Measurements from ENCODE around the gene CPLX3. TPM values are rescaled to one million over a fixed set of nuclear protein-coding genes. Genes with fewer than 3 reads are reported as not detected.
A peak's percentile ranks its signal among the peaks of the same experiment; 100 is the strongest.

CPLX3 gene
- total RNA-seq: not detected

DNA sequence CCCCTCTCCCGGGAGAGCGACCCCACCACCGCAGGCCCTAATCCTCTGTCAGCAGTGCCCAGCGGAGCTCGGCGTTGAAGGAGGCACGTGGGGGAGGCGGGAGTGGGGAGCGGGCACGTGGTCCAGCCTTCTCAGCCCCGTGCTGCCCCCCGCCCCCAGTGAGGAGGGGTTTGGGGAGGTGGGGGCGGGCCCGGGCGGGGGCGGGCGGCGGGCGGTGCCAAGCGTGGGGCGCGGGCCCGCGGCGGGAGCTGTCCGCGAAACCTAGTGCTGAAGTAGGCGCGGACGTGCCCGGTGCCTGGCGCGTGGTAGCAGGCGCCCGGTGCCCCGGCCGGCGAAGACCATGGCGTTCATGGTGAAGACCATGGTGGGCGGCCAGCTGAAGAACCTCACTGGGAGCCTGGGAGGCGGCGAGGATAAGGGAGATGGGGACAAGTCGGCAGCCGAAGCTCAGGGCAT is at the start of gene CPLX3:
Gene CPLX3, plus strand, starts transcription at position 264 of the 456 bp plus-strand sequence. Its CDS starts 77 bp downstream, at position 341.
- peak in 1 of 2 donors; percentile 34 for DNase-seq
- no peaks in the 10 kb centered on the region for H3K9me3 ChIP-seq
- TF ChIP-seq POLR2A (IDR thresholded peaks at IDR 0.05): no peak
- TF ChIP-seq, protein P1, sequence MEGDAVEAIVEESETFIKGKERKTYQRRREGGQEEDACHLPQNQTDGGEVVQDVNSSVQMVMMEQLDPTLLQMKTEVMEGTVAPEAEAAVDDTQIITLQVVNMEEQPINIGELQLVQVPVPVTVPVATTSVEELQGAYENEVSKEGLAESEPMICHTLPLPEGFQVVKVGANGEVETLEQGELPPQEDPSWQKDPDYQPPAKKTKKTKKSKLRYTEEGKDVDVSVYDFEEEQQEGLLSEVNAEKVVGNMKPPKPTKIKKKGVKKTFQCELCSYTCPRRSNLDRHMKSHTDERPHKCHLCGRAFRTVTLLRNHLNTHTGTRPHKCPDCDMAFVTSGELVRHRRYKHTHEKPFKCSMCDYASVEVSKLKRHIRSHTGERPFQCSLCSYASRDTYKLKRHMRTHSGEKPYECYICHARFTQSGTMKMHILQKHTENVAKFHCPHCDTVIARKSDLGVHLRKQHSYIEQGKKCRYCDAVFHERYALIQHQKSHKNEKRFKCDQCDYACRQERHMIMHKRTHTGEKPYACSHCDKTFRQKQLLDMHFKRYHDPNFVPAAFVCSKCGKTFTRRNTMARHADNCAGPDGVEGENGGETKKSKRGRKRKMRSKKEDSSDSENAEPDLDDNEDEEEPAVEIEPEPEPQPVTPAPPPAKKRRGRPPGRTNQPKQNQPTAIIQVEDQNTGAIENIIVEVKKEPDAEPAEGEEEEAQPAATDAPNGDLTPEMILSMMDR (IDR thresholded peaks at IDR 0.05): no peak
- H3K27me3 ChIP-seq: no peaks in the 10 kb centered on the region
- H3K36me3 ChIP-seq: no peaks in the 10 kb centered on the region
- H3K4me1 ChIP-seq: no peaks in the 10 kb centered on the region
- no peak within 1 kb of the TSS for H3K27ac ChIP-seq
- intact Hi-C loops (cut with DNase I; ENCODE audit: low total_unique reads): no loop called here
- H3K4me3 ChIP-seq: no peak within 1 kb of the TSS

DNA sequence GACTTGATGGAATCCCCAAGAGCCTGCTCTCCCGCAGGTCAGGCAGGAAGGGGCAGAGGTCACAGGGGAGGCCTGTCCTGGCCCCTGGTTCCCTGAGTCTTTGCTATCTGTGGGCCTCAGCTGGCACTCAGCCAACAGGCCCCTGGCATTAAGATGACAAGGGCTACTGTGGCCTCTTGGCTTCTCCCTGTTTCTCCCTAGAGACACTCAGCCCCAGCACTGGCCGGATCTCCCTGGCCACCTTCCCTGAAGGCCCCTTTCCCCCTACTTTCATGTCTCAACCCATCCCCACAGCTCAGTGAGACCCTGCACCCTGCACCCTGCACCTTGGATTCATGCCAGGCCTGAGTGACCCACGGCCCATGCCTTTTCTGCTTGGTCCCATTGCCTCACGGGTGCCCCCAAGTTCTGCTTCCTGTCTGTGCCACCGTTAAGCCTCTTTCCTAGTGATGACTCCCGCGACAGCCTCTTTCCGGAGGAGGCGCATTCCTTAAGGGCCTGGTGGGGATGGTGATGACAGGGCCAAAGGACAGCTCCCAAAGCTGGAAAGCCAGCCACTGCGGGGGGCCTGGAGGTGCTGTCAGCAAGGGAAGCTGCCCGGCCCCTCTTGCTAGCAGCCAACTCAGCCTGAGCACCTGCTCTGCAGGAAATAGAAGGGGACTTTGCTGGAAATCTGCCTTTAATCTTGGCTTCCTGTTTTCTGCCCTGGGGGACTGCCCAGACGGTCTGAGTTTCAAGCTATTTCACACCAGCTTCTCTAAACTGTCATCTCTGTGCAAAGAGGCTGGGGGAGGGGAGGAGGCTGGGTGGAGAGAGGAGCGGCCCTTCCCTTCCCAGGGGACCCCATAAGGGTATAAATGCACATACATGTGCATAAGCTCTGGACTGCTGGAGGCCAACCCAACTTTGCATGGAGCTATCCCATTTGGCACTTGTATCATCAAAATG is 49.3 kb upstream of the CPLX3 start:
- no peaks in the 10 kb centered on the region for H3K9me3 ChIP-seq
- no peak for DNase-seq
- TF ChIP-seq, protein P1 (IDR thresholded peaks at IDR 0.05): no peak
- TF ChIP-seq POLR2A (IDR thresholded peaks at IDR 0.05): no peak
- H3K27ac ChIP-seq: no peak overlapping the region
- H3K4me1 ChIP-seq: peaks cover 3 to 9% of the 10 kb centered on the region in 2 donors
- no peaks in the 10 kb centered on the region for H3K27me3 ChIP-seq
- no peaks in the 10 kb centered on the region for H3K36me3 ChIP-seq
- intact Hi-C loops (cut with DNase I; ENCODE audit: low total_unique reads): loop anchor here (10.0 kb wide), 1 partner anchor 428 kb away; the partner anchor contains the start of gene C15orf39
- no peak overlapping the region for H3K4me3 ChIP-seq

GRCh38 chr15:74777769-74778598 is 48.4 kb upstream of the CPLX3 start:
- Histone ChIP-seq H3K4me1 (peaks cover 3 to 9% of the 10 kb centered on the region in 2 donors), H3K27me3 (no peaks in the 10 kb centered on the region), H3K36me3 (no peaks in the 10 kb centered on the region), H3K27ac (no peak overlapping the region), H3K4me3 (no peak overlapping the region), H3K9me3 (no peaks in the 10 kb centered on the region)
- TF ChIP-seq, protein P1 (IDR thresholded peaks at IDR 0.05): no peak
- no peak for TF ChIP-seq POLR2A (IDR thresholded peaks at IDR 0.05)
- intact Hi-C loops (cut with DNase I; ENCODE audit: low total_unique reads): loop anchor here (10.0 kb wide), 1 partner anchor 427 kb away; the partner anchor contains the start of gene C15orf39
- DNase-seq: no peak

GRCh38 chr15:74778599-74778970 is 47.8 kb upstream of the CPLX3 start:
- no peak for TF ChIP-seq POLR2A (IDR thresholded peaks at IDR 0.05)
- TF ChIP-seq, protein P1 (IDR thresholded peaks at IDR 0.05): no peak
- intact Hi-C loops (cut with DNase I; ENCODE audit: low total_unique reads): loop anchor here (10.0 kb wide), 1 partner anchor 426 kb away; the partner anchor contains the start of gene C15orf39
- Histone ChIP-seq H3K27ac (no peak overlapping the region), H3K36me3 (no peaks in the 10 kb centered on the region), H3K4me1 (peaks cover 3 to 12% of the 10 kb centered on the region in 2 donors), H3K4me3 (no peak overlapping the region), H3K27me3 (no peaks in the 10 kb centered on the region), H3K9me3 (no peaks in the 10 kb centered on the region)
- DNase-seq: no peak

Data from uterus (tissue), 4 donors.